ENCODE results near the gene ERFE. TPM values are rescaled to one million over a fixed set of nuclear protein-coding genes. Genes with fewer than 3 reads are reported as not detected.

The ERFE gene
- total and polyA plus RNA-seq, 2 of the 13 experiments (the other 11 are each of a cell fraction or from before 2014, with no cell fraction given) = 0.09 TPM; not detected in 1

DNA sequence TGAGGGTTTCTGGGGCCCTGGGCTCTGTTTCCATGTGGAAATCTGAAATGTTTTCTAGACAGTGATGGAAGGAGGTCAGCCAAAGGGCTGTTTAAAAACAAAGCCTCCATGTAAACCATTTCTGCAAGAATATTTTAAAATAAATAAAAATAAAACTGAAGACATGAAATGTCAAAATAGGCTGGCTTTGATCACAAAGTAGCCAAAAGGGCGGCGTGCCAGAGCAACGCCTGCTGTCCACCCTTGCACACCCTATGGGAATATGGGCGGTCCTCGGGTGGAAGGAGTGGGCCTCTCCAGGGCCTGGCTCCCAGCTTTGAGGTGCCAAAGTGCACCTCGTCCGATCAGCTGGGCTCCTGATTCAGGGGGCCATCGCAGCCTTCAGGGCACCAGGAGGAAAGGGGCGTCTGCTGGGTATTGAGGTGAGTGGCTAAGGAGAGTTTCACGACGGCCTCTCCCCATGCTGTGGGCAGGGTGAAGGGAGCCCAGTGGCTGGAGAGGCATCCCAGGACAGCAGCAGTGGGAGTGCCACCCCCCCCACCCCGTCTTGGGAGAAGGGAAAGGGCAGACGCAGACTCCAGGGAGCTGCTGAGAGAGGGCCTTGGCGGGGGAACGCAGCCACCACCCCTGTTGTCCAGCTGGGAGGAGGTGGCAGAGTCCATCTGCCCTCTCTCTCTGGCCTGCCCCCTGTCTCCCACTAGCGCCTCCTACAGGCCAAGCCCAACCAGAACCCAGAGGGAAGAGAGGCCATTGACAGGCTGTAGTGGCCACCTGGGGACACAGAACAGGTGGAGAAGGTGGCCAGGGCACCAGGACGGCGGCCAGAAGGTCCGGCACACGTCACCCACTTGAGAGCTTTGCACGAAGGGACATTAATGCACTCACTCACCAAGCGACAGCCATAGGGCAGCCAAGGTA lies 5.7 kb upstream of the ERFE start:
- FAIRE-seq (no peak), DNase-seq (ENCODE audit: low spot score) (no peak), ATAC-seq (no peak)
- intact Hi-C loops (cut with micrococcal nuclease; ENCODE audit: unreplicated experiment) = no loop called here
- H3K4me3 ChIP-seq (replicated peaks in 1 of 3; ENCODE audit: insufficient read depth in 1 of 3, low read depth in 2 of 3, low read length in 3 of 3) = no peak overlapping the region
- H3K4me1 ChIP-seq (ENCODE audit: insufficient read depth, low read length) = 0 out of 2 replicates have a peak, but pooled peaks cover 21% of the 10 kb centered on the region
- TF ChIP-seq ZSCAN21 (CRISPR knock-in tag; IDR thresholded peaks at IDR 0.05; ENCODE audit: borderline replicate concordance) (no peak), JUNB (CRISPR knock-in tag; IDR thresholded peaks at IDR 0.05; ENCODE audit: borderline replicate concordance) (no peak), ZNF383 (CRISPR knock-in tag; IDR thresholded peaks at IDR 0.05; ENCODE audit: borderline replicate concordance) (no peak), ZBTB8A (CRISPR knock-in tag; IDR thresholded peaks at IDR 0.05; ENCODE audit: borderline replicate concordance, low read depth) (no peak), GATAD2A (CRISPR knock-in tag; IDR thresholded peaks at IDR 0.05) (no peak), ADNP (CRISPR knock-in tag; IDR thresholded peaks at IDR 0.05) (0 out of 2 replicates have a peak, but pooled peaks have one; percentile 18), ZNF207 (IDR thresholded peaks at IDR 0.05; ENCODE audit: borderline replicate concordance) (no peak), SOX6 (IDR thresholded peaks at IDR 0.05) (no peak), SOX6 (CRISPR knock-in tag; IDR thresholded peaks at IDR 0.05) (no peak), SPEN (CRISPR knock-in tag; IDR thresholded peaks at IDR 0.05; ENCODE audit: low read depth) (no peak), ZNF101 (CRISPR knock-in tag; IDR thresholded peaks at IDR 0.05; ENCODE audit: borderline replicate concordance, low read depth) (no peak)
- TF ChIP-seq, protein P1, sequence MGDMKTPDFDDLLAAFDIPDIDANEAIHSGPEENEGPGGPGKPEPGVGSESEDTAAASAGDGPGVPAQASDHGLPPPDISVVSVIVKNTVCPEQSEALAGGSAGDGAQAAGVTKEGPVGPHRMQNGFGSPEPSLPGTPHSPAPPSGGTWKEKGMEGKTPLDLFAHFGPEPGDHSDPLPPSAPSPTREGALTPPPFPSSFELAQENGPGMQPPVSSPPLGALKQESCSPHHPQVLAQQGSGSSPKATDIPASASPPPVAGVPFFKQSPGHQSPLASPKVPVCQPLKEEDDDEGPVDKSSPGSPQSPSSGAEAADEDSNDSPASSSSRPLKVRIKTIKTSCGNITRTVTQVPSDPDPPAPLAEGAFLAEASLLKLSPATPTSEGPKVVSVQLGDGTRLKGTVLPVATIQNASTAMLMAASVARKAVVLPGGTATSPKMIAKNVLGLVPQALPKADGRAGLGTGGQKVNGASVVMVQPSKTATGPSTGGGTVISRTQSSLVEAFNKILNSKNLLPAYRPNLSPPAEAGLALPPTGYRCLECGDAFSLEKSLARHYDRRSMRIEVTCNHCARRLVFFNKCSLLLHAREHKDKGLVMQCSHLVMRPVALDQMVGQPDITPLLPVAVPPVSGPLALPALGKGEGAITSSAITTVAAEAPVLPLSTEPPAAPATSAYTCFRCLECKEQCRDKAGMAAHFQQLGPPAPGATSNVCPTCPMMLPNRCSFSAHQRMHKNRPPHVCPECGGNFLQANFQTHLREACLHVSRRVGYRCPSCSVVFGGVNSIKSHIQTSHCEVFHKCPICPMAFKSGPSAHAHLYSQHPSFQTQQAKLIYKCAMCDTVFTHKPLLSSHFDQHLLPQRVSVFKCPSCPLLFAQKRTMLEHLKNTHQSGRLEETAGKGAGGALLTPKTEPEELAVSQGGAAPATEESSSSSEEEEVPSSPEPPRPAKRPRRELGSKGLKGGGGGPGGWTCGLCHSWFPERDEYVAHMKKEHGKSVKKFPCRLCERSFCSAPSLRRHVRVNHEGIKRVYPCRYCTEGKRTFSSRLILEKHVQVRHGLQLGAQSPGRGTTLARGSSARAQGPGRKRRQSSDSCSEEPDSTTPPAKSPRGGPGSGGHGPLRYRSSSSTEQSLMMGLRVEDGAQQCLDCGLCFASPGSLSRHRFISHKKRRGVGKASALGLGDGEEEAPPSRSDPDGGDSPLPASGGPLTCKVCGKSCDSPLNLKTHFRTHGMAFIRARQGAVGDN (CRISPR knock-in tag; IDR thresholded peaks at IDR 0.05) = 0 out of 2 replicates have a peak, but pooled peaks have one; percentile 7
- TF ChIP-seq, protein P2, sequence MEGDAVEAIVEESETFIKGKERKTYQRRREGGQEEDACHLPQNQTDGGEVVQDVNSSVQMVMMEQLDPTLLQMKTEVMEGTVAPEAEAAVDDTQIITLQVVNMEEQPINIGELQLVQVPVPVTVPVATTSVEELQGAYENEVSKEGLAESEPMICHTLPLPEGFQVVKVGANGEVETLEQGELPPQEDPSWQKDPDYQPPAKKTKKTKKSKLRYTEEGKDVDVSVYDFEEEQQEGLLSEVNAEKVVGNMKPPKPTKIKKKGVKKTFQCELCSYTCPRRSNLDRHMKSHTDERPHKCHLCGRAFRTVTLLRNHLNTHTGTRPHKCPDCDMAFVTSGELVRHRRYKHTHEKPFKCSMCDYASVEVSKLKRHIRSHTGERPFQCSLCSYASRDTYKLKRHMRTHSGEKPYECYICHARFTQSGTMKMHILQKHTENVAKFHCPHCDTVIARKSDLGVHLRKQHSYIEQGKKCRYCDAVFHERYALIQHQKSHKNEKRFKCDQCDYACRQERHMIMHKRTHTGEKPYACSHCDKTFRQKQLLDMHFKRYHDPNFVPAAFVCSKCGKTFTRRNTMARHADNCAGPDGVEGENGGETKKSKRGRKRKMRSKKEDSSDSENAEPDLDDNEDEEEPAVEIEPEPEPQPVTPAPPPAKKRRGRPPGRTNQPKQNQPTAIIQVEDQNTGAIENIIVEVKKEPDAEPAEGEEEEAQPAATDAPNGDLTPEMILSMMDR (CRISPR knock-in tag; IDR thresholded peaks at IDR 0.05) = peak; percentile 49
- TF ChIP-seq, protein P3, sequence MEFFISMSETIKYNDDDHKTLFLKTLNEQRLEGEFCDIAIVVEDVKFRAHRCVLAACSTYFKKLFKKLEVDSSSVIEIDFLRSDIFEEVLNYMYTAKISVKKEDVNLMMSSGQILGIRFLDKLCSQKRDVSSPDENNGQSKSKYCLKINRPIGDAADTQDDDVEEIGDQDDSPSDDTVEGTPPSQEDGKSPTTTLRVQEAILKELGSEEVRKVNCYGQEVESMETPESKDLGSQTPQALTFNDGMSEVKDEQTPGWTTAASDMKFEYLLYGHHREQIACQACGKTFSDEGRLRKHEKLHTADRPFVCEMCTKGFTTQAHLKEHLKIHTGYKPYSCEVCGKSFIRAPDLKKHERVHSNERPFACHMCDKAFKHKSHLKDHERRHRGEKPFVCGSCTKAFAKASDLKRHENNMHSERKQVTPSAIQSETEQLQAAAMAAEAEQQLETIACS (CRISPR knock-in tag; IDR thresholded peaks at IDR 0.05) = no peak
- no peaks in the 10 kb centered on the region for H3K9me3 ChIP-seq (ENCODE audit: low read length)
- CTCF ChIA-PET (ENCODE audit: low intra/inter-chr PET ratio, low total read pairs) = no interaction called here
- H3K27me3 ChIP-seq (ENCODE audit: control insufficient read depth in 1 of 2, insufficient read depth in 2 of 2, low read length in 2 of 2) = peaks cover 27 to 68% of the 10 kb centered on the region in 2 experiments
- WGBS (ENCODE audit: low lambda C conversion rate) = 39% methylated on average over 18 of the region's 22 CpGs
- POLR2A ChIA-PET = no interaction called here
- no peaks in the 10 kb centered on the region for H3K79me2 ChIP-seq (ENCODE audit: insufficient read depth, low read length)
- no peaks in the 10 kb centered on the region for H3K36me3 ChIP-seq (replicated peaks in 1 of 2; ENCODE audit: control insufficient read depth in 1 of 2, insufficient read depth in 2 of 2, low read length in 2 of 2)
- H2AFZ ChIP-seq (ENCODE audit: low read length) = no peak overlapping the region
- H4K20me1 ChIP-seq (ENCODE audit: insufficient read depth, low read length) = no peaks in the 10 kb centered on the region
- in situ Hi-C loops (cut with HindIII; ENCODE audit: extremely low pct_ligation_motif_present, low pct_unique_long_range_greater_than_20kb) = no loop called here
- no peak overlapping the region for H3K9ac ChIP-seq (ENCODE audit: insufficient read depth, low read depth, low read length)
- H3K27ac ChIP-seq (ENCODE audit: extremely low read length, insufficient read depth, low read length) = no peak overlapping the region
- no TSS peak for BruUV-seq (replicated peaks)
- H3K4me2 ChIP-seq (ENCODE audit: low read depth, low read length) = no peak overlapping the region

Measured in HepG2 (cell line).